Neural progenitor cell (in vitro differentiated cells): ENCODE data around the gene SLX4IP. TPM values are rescaled to one million over a fixed set of nuclear protein-coding genes. Genes with fewer than 3 reads are reported as not detected.

Experiments
- DNase-seq: peaks from one replicate; pipeline ENCODE4 v3.0.0-alpha.2; 2016; ENCODE audit warnings: low spot score
- H2AFZ ChIP-seq: fragments of 200-600 bp; sonication (generic); replicated peaks from 2 replicates; pipeline ENCODE4 v1.6.1; 2016; ENCODE audit warnings: antibody characterized with exemption
- H3F3A ChIP-seq: fragments of 200-600 bp; sonication (generic); 2 replicates; pipeline ENCODE4 v1.6.1; 2016; ENCODE audit warnings: antibody characterized with exemption, low read depth
- H3K27ac ChIP-seq: fragments of 200-600 bp; sonication (generic); 2 replicates; pipeline ENCODE4 v1.5.1; 2016; ENCODE audit warnings: mild to moderate bottlenecking
- H3K27me3 ChIP-seq: fragments of 200-600 bp; sonication (generic); 2 replicates; pipeline ENCODE4 v1.6.1; 2016; ENCODE audit warnings: mild to moderate bottlenecking, moderate library complexity
- H3K36me3 ChIP-seq: fragments of 200-600 bp; sonication (generic); 2 replicates; pipeline ENCODE4 v1.5.1; 2016
- H3K4me1 ChIP-seq: fragments of 200-600 bp; sonication (generic); 2 replicates; pipeline ENCODE4 v1.6.1; 2016; ENCODE audit warnings: mixed run types
- H3K4me2 ChIP-seq: fragments of 200-600 bp; sonication (generic); 2 replicates; pipeline ENCODE4 v1.6.1; 2016
- H3K4me3 ChIP-seq: fragments of 200-600 bp; sonication (generic); 2 replicates; pipeline ENCODE4 v1.5.1; 2016
- H3K79me2 ChIP-seq: fragments of 200-600 bp; sonication (generic); 2 replicates; pipeline ENCODE4 v1.6.1; 2016; ENCODE audit warnings: low read depth
- H3K9ac ChIP-seq: fragments of 200-600 bp; sonication (generic); 2 replicates; pipeline ENCODE4 v1.6.1; 2016
- H3K9me3 ChIP-seq: fragments of 200-600 bp; sonication (generic); 2 replicates; pipeline ENCODE4 v1.5.1; 2016; ENCODE audit warnings: low read depth
- H4K20me1 ChIP-seq: fragments of 200-600 bp; sonication (generic); 2 replicates; pipeline ENCODE4 v1.6.1; 2016; ENCODE audit warnings: low read depth
- H3K27ac Mint-ChIP-seq: 3 replicates; pipeline ENCODE4 v1.8.0; 2021; ENCODE audit warnings: mixed read lengths
- H3K27me3 Mint-ChIP-seq: 2 replicates; pipeline ENCODE4 v1.8.0; 2022; ENCODE audit warnings: low read depth, mild to moderate bottlenecking, inconsistent platforms, moderate library complexity, mixed read lengths; ENCODE audit not compliant: insufficient read depth
- H3K36me3 Mint-ChIP-seq: 3 replicates; pipeline ENCODE4 v1.8.0; 2021; ENCODE audit warnings: mixed read lengths
- H3K4me1 Mint-ChIP-seq: 3 replicates; pipeline ENCODE4 v1.8.0; 2021; ENCODE audit warnings: mixed read lengths
- H3K4me3 Mint-ChIP-seq: 3 replicates; pipeline ENCODE4 v1.8.0; 2021; ENCODE audit warnings: mild to moderate bottlenecking, moderate library complexity, mixed read lengths
- H3K9me3 Mint-ChIP-seq: 3 replicates; pipeline ENCODE4 v1.8.0; 2020; ENCODE audit warnings: mixed read lengths
- CTCF ChIP-seq: fragments of 200-600 bp; sonication (generic); IDR thresholded peaks from 2 replicates; pipeline ENCODE4 v1.5.1; 2017; ENCODE audit warnings: antibody characterized with exemption, mild to moderate bottlenecking
- EZH2 ChIP-seq: fragments of 200-600 bp; sonication (generic); IDR thresholded peaks from 2 replicates; pipeline ENCODE4 v1.6.1; 2017; ENCODE audit warnings: antibody characterized with exemption, mild to moderate bottlenecking, moderate library complexity
- EZH2phosphoT487 ChIP-seq: fragments of 200-600 bp; sonication (generic); IDR thresholded peaks from 2 replicates; pipeline ENCODE4 v1.6.1; 2017; ENCODE audit warnings: antibody characterized with exemption
- total RNA-seq: library from RNA; depleted of rRNA; stranded (reverse); fragments of >200 nt; gene quantifications from 2 replicates; pipeline ENCODE4 v1.2.3, GENCODE V29; 2015; ENCODE audit warnings: low replicate concordance

Gene SLX4IP
- total RNA-seq, 1 donor from 2014 or later, result 9.5 TPM

GRCh38 chr20:10671221-10671918, 236.3 kb downstream of the SLX4IP start:
- H3K27ac Mint-ChIP-seq, result peak overlapping the region; percentile 96

GRCh38 chr20:10671919-10672623, 237.0 kb downstream of the SLX4IP start:
- peak; percentile 50 for DNase-seq
- H3K27me3 ChIP-seq, result no peaks in the 10 kb centered on the region
- no peak overlapping the region for H3K27ac ChIP-seq

More at GRCh38 chr20:10671221-10671918, 236.3 kb downstream of the SLX4IP start:
- Mint-ChIP-seq H3K27me3 (peaks cover 3% of the 10 kb centered on the region), H3K4me3 (peak overlapping the region; percentile 88), H3K9me3 (no peaks in the 10 kb centered on the region), H3K36me3 (peaks cover 13% of the 10 kb centered on the region), H3K4me1 (peaks cover 59% of the 10 kb centered on the region)
- peak; percentile 80 for DNase-seq
- no peak overlapping the region for H2AFZ ChIP-seq
- TF ChIP-seq CTCF (peak; percentile 57), EZH2phosphoT487 (no peak)
- H3K27ac ChIP-seq, result no peak overlapping the region
- H3K4me2 ChIP-seq, result peak overlapping the region; percentile 93
- peaks cover 69% of the 10 kb centered on the region for H4K20me1 ChIP-seq
- H3K9ac ChIP-seq, result no peak overlapping the region
- H3K9me3 ChIP-seq, result no peaks in the 10 kb centered on the region
- peaks cover 4% of the 10 kb centered on the region for H3K36me3 ChIP-seq
- peaks cover 47% of the 10 kb centered on the region for H3K4me1 ChIP-seq
- peak overlapping the region; percentile 87 for H3K4me3 ChIP-seq
- no peaks in the 10 kb centered on the region for H3K27me3 ChIP-seq
- H3K79me2 ChIP-seq, result peaks cover 70% of the 10 kb centered on the region
- peaks cover 73% of the 10 kb centered on the region for H3F3A ChIP-seq

GRCh38 chr20:10672624-10673127, 237.6 kb downstream of the SLX4IP start:
- Histone ChIP-seq H3K79me2 (peaks cover 59% of the 10 kb centered on the region), H3F3A (peaks cover 60% of the 10 kb centered on the region), H4K20me1 (peaks cover 56% of the 10 kb centered on the region), H3K9ac (peak overlapping the region; percentile 57), H3K9me3 (no peaks in the 10 kb centered on the region), H3K4me3 (peak overlapping the region; percentile 87), H3K4me1 (peaks cover 34% of the 10 kb centered on the region), H3K27me3 (no peaks in the 10 kb centered on the region), H3K4me2 (peak overlapping the region; percentile 93), H2AFZ (no peak overlapping the region), H3K36me3 (peaks cover 4% of the 10 kb centered on the region), H3K27ac (peak overlapping the region; percentile 76)
- peak overlapping the region; percentile 82 for H3K27ac Mint-ChIP-seq
- H3K36me3 Mint-ChIP-seq, result peaks cover 13% of the 10 kb centered on the region
- peak overlapping the region; percentile 88 for H3K4me3 Mint-ChIP-seq
- no peaks in the 10 kb centered on the region for H3K9me3 Mint-ChIP-seq
- DNase-seq, result peak; percentile 58
- TF ChIP-seq EZH2 (no peak), EZH2phosphoT487 (no peak)
- peaks cover 3% of the 10 kb centered on the region for H3K27me3 Mint-ChIP-seq
- H3K4me1 Mint-ChIP-seq, result peaks cover 46% of the 10 kb centered on the region

More at GRCh38 chr20:10671919-10672623, 237.0 kb downstream of the SLX4IP start:
- H3F3A ChIP-seq, result peaks cover 66% of the 10 kb centered on the region
- no peaks in the 10 kb centered on the region for H3K9me3 ChIP-seq
- H3K27me3 Mint-ChIP-seq, result peaks cover 3% of the 10 kb centered on the region
- H3K36me3 Mint-ChIP-seq, result peaks cover 13% of the 10 kb centered on the region
- H3K36me3 ChIP-seq, result peaks cover 4% of the 10 kb centered on the region
- TF ChIP-seq EZH2phosphoT487 (no peak), EZH2 (no peak), CTCF (no peak)
- H3K4me3 ChIP-seq, result peak overlapping the region; percentile 87
- H2AFZ ChIP-seq, result no peak overlapping the region
- peak overlapping the region; percentile 82 for H3K27ac Mint-ChIP-seq
- H3K9me3 Mint-ChIP-seq, result no peaks in the 10 kb centered on the region
- H3K79me2 ChIP-seq, result peaks cover 63% of the 10 kb centered on the region
- peak overlapping the region; percentile 93 for H3K4me2 ChIP-seq
- peaks cover 40% of the 10 kb centered on the region for H3K4me1 ChIP-seq
- H4K20me1 ChIP-seq, result peaks cover 62% of the 10 kb centered on the region
- H3K4me1 Mint-ChIP-seq, result peaks cover 52% of the 10 kb centered on the region
- H3K4me3 Mint-ChIP-seq, result peak overlapping the region; percentile 88
- peak overlapping the region; percentile 57 for H3K9ac ChIP-seq
